TTC549 (cell line): ENCODE results near the gene GJB5.

Source experiments
- FAIRE-seq: peaks from 2 replicates; lab custom pipeline; 2012; peaks lifted over from hg19 to GRCh38; lab: Jason Lieb, UNC

GJB5 gene

DNA sequence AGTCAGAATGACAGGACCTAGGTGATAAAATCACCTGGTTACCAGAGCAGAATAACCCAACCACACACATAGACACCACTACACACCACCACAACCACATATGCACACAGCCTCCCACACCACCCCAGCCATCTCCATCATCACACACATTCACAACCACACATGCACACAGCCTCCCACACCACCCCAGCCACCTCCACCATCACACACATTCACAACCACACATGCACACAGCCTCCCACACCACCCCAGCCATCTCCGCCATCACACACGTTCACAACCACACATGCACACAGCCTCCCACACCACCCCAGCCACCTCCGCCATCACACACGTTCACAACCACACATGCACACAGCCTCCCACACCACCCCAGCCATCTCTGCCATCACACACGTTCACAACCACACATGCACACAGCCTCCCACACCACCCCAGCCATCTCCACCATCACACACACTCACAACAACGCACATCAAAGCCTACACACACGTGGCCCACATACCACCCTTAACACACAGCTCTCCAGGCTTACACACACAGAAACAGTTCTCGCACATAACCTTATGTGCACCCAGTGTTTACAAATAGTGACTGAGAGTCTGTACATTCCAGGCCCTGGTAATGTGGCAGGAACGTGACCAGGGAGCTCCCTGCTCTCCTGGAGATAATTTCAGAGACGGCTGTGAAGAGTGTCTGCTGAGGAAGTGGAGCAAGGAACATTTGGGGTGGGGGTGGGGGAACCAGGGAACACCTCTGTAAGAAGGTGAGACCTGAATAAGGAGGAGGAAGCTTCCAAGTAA lies 22.9 kb downstream of the GJB5 start:
- FAIRE-seq: no peak

DNA sequence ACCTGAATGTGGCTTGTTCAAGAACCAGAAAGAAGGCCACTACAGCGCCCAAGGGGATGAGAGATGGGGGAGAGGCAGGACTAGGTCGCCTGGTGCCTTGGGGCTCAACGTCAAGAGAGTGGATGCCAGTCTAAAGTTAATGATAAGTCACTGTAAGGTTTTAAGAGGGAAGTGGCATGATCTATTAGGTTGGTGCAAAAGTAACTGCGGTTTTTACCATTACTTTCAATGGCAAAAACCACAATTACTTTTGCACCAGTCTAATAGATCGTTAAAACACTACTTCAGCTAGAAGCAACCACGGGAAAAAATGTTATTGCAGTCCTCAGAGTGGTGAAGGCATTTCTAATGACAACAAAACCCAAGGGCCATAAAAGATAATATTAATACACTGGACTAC lies 23.5 kb downstream of the GJB5 start:
- no peak for FAIRE-seq

DNA sequence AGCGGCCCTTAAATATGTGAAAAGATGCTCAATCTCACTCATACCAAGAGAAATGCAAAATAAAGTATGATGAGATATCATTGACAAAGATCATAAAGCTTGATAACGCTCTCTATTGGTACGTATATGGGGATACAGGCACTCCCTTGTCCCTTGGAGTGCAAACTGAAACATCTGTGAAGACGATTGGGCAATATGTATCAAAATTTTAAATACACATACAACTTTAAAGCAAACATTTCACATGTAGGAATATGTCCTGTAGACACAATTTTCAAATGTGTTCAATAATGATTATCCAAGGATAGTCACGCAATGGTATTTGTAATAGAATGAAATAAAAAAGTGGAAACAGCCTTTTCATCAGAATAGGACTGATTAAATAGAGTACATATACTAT lies 24.2 kb downstream of the GJB5 start:
- no peak for FAIRE-seq

DNA sequence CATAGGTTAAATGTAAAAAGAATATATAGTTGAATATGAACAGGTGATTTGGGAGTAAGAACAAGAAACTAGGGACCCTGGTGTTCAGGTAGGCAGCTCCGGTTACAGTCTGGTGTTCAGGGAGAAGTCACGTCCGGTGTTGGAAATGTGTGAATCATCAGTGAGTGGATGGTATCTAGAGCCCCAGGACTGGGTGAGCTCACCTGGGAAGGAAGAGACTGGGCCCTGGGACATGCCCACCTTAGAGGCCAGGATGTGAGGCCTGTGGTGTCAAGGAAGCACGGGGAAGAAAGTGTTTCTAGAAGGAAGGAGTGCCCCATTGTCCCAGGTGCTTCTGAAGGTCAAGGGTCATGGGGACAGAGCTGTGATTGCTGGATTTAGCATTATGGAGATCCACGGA lies 24.7 kb downstream of the GJB5 start:
- no peak for FAIRE-seq

DNA sequence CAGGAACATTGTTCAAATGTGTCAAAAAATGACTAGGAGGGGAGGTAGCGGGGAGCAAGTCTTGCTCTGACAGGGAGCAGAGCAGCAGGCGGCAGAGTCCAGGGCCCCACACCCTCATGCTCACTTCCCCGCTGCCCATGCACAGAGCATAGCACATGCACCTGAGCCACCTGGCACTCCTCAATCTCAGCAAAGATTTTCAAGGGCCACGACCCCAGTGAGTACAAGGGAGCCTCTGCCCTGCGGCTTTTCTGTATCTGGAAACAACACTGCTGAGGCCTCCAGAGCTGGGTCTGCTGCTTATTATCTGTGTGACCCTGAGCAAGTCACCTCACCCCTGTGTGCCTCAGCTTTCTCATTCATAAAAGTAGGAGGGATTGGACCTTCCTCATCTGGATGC lies 25.1 kb downstream of the GJB5 start:
- no peak for FAIRE-seq

DNA sequence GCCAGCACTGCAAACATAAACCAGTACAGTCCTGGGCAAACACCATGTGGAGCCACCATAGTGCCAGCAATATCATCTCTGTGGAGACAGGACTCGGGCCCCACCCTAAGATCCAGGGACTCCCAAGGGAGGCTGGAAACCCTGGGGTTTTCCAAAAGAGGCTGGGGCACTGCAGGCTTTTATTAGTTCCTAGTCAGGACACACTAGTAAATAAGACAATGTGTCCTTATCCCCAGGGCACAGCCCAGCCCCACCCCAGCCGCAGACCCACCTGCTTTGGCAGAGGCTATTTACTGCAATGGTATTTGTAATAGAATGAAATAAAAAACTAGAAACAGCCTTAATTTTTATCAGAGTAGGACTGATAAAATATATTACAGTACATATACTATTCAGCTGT lies 25.7 kb downstream of the GJB5 start:
- no peak for FAIRE-seq

DNA sequence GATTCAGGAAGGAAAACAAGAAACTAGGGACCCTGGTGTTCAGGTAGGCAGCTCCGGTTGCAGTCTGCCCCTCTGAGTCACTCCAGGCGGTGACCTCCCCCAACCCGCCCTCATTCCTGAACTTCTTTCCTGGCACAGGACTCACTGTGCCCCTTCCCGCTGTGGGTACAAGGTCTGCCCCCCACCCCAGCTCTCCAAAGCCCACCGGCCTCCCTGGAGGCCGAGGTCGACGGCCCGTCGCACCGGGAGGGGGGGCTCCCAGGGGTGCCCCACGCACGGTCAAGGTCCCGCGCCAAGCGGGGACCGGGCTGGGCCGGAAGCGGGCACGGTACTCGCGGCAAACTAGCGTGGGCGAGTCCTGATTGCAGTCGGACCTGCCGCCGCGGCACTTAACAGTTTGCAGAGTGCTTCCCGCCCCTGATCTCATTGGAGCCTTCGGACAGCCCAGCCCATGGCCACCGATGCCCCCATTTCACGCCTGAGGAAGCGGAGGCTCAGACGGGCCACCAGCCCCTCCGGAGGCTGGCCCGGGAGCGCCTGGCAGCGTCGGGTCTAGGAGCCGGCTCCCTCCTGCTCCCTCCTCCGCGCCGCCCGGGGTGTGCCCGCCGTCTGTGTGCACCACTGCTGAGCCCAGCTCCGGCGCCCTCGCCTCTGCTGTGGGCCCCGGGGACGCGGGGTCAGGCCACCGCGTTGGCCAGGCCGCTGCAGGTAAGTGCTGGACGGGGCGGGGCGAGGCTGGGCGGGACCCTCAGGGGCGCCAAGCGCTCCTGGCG lies 26.4 kb downstream of the GJB5 start, which contains the start of gene GJB3:
Gene GJB3 (plus strand): TSS at position 144 of the 773 bp plus-strand sequence. CDS start 3,549 bp downstream, outside the sequence.
- no peak for FAIRE-seq

DNA sequence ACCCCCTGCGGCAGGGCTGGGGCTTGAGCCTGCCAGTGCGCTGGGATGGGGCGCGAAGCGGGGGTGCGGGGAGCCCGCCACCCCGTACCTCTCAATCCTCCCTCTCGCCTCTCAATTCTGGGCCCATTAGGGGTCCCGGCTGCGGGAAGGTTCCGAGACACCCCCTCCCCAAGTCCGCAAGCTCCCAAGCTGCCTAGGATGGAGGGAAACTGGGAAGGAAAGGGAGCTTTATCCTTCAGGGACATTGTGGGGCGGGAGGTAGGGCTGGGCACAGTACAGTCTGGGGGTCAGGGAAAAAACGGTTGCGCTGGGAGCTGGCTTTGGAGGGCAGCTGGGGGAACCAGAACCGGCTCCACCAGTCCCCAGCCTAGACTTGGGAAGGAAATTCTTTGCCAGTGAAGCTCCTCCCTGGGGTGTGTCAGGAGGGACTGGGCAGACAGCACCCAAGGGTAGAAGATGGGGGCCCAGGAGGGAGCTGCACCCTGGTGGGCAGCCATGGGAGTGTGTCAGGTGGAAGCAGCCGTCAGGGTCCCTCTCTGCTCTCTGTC lies 27.1 kb downstream of the GJB5 start:
- FAIRE-seq: no peak

DNA sequence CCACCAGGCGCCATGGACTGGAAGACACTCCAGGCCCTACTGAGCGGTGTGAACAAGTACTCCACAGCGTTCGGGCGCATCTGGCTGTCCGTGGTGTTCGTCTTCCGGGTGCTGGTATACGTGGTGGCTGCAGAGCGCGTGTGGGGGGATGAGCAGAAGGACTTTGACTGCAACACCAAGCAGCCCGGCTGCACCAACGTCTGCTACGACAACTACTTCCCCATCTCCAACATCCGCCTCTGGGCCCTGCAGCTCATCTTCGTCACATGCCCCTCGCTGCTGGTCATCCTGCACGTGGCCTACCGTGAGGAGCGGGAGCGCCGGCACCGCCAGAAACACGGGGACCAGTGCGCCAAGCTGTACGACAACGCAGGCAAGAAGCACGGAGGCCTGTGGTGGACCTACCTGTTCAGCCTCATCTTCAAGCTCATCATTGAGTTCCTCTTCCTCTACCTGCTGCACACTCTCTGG lies 29.9 kb downstream of the GJB5 start:
- no peak for FAIRE-seq

DNA sequence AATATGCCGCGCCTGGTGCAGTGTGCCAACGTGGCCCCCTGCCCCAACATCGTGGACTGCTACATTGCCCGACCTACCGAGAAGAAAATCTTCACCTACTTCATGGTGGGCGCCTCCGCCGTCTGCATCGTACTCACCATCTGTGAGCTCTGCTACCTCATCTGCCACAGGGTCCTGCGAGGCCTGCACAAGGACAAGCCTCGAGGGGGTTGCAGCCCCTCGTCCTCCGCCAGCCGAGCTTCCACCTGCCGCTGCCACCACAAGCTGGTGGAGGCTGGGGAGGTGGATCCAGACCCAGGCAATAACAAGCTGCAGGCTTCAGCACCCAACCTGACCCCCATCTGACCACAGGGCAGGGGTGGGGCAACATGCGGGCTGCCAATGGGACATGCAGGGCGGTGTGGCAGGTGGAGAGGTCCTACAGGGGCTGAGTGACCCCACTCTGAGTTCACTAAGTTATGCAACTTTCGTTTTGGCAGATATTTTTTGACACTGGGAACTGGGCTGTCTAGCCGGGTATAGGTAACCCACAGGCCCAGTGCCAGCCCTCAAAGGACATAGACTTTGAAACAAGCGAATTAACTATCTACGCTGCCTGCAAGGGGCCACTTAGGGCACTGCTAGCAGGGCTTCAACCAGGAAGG lies 30.5 kb downstream of the GJB5 start:
- FAIRE-seq: no peak

DNA sequence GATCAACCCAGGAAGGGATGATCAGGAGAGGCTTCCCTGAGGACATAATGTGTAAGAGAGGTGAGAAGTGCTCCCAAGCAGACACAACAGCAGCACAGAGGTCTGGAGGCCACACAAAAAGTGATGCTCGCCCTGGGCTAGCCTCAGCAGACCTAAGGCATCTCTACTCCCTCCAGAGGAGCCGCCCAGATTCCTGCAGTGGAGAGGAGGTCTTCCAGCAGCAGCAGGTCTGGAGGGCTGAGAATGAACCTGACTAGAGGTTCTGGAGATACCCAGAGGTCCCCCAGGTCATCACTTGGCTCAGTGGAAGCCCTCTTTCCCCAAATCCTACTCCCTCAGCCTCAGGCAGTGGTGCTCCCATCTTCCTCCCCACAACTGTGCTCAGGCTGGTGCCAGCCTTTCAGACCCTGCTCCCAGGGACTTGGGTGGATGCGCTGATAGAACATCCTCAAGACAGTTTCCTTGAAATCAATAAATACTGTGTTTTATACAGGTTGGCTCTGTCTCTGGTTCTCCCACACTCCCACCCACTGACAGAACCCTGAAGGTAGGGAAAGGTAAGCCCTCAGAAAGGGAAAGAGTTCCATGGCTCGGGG lies 31.1 kb downstream of the GJB5 start:
- FAIRE-seq: no peak

DNA sequence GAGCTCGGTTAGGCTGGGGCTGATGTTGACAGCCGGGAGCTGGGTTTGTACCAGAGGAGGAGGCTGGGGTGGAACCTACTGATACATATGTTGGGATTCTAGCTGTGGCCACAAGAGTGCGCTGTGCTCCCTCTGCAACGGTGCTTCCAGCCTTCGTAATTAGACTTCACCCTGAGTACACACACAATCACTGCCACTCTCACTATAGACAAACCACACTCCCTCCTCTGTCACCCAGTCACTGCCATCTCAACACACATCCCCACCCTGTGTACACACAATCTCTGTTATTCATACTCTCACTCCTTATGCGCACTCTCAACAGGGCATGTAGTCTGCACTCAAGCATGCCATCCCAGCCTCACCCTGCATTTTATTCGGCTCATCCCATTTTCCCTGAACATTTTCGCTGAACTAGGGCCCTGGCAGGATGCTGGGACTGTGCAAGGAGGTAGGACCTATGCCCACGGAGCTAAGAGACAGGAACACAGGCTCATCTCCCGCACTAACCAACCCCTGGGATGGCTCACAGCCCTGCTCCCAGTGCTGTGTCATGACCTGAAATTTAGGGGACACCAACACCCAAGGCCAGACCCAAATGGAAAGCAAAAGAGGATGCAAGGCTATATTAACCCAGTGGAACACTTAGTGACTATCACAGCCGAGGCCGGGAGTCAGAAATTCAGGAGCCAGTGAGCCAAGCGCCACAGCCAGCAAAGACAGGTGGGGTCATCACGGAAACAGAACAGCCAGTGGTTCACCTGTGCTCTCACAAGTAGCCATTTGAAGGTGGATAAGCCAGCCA lies 31.9 kb downstream of the GJB5 start:
- no peak for FAIRE-seq

DNA sequence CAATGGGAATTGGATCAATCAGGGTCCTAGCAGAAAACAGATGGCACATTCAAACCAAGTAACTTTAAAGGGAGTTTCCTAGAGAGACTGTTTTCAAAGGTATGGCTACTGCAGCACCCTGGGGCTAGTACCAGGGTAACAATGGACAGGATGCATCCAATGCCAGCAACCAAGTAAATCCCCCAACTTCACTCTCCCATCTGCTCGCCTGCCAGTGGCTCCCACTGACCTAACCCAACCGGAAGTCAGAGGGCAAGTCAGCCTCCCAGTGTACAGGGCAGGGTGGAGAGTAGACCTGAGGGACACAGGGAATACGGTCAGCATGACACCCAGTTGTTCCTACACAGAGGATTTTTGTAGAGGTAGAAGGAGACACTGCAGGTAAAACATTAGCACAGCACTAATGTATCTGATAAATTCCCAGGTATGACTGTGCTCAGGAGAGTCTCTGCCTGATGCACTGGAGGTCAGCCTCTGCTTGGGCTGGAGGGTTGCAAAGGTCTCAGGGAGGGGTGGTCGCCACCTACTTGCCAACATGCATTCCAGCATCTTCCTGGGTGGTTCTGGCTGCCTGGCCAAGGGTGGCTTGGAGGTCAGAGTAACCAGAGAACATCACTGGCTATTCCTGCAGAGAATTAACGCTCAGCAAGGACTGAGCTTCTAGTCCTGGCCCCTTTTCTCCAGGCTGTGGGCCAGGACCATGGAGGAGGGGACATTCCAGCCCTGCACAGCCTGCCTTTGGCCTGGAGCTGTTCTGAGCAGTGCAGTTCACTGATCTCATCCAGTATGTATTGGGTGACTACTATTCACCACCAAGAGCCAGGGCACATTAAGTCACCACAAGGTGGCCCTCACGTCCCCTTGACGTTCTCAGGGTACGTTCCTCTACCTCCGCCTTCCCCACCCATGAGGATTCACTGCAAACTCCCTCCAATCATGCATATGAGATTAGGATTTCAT lies 32.9 kb downstream of the GJB5 start:
- no peak for FAIRE-seq

DNA sequence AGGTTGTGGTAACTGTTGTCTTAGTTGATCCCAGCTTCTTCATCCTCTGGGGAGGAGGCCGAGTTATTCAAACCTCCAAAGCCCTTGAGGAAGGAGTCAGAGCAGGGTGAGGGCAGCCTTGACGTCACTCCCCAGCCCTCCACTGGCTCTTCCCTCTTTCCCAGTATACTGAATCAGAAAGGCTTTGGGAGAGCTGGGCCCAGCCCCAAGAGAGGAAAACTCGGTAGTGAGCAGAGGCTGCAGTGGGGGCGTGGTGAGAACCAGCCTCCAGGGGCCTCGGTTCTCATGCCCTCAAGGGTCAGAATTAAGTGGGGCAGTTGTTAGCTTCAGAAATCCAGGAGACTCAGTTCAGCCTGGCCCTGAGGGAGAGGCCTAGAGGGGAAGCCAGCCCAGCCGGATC lies 36.1 kb downstream of the GJB5 start:
- no peak for FAIRE-seq

DNA sequence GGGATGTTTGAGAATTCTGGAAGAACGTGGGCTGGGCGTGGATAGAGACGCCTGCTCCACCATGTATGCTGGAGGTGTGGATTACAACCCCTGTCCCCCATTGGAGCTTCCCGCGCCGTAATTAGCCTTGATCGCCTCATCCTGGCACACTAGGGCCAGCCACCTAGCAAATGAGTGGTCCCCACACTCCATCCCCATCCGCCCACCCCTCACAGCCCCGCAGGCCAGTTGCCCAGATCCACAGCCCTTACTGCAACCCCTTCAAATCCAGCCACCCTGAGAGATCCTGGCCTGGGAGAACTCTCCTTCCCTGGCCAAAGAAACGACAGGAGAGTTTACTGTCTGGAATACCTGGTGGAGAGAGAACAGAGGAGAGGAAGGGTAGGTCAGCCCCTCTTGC lies 37.6 kb downstream of the GJB5 start:
- no peak for FAIRE-seq

DNA sequence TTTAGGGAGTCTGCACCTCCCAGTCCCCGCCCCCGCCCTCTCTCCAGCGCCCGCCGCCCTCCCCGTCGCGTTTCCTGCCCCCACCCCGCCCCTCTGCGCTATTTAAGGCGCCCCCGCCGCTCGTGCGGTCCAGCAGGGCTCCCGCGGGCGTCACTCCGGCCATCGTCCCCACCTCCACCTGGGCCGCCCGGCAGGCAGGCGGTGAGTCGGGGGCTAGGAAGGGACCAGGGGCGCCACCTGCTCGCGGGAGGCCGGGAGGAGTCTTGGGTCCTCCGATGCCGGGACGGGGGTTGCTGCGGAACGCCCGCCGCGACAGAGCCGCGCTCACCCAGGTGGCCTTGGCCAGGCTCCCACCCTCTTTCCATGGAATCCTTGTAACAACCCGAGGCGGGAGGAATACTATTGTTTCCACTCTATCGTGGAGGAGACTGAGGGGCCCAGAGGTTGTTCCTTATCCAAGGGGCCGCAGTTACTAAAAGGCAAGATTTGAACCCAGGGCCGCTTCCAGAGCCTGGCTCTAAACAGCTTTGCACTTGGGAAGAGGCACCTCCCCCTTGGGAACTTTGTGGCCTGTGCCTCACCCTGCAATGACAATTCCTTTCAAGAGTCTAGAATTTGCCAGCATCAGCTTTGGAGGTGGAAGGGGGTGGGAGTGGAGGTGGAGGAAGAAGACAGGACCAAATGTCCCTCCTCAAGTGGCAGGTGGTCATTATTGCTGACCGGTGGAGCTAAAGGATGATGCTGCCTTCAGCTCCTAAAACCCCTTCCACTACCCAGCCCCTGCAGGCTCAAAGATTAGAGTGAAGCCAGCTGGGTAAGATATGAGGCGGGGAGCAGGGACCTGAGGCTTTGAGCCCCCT lies 38.3 kb downstream of the GJB5 start, which contains the start of gene GJA4:
Gene GJA4 (plus strand): TSS at position 132 of the 860 bp plus-strand sequence. CDS start 1,215 bp downstream, outside the sequence.
- no peak for FAIRE-seq

DNA sequence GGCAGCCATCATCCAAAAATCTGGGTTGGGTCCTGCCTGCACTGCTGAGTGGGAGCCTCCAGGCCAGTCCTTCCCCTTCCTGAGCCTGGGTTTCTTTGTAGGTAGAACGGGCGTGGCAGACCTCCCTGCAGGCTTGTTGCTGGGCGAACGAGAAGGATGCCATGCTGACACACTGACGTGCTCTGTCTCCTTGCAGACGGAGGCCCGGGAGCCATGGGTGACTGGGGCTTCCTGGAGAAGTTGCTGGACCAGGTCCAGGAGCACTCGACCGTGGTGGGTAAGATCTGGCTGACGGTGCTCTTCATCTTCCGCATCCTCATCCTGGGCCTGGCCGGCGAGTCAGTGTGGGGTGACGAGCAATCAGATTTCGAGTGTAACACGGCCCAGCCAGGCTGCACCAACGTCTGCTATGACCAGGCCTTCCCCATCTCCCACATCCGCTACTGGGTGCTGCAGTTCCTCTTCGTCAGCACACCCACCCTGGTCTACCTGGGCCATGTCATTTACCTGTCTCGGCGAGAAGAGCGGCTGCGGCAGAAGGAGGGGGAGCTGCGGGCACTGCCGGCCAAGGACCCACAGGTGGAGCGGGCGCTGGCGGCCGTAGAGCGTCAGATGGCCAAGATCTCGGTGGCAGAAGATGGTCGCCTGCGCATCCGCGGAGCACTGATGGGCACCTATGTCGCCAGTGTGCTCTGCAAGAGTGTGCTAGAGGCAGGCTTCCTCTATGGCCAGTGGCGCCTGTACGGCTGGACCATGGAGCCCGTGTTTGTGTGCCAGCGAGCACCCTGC lies 39.3 kb downstream of the GJB5 start:
- FAIRE-seq: no peak

DNA sequence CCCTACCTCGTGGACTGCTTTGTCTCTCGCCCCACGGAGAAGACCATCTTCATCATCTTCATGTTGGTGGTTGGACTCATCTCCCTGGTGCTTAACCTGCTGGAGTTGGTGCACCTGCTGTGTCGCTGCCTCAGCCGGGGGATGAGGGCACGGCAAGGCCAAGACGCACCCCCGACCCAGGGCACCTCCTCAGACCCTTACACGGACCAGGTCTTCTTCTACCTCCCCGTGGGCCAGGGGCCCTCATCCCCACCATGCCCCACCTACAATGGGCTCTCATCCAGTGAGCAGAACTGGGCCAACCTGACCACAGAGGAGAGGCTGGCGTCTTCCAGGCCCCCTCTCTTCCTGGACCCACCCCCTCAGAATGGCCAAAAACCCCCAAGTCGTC lies 39.9 kb downstream of the GJB5 start:
- no peak for FAIRE-seq
